Trophoblast cell (in vitro differentiated cells and primary cell): ENCODE results near the gene SPTLC1.

ENCODE experiments used
- DNase-seq, 2 donors: peaks; one replicate each; pipeline ENCODE4 v3.0.0-alpha.2; 2016
- H2AFZ ChIP-seq: 2 replicates; pipeline ENCODE4 v1.6.1; 2013; ENCODE audit warnings: low read length, moderate library complexity, mild to moderate bottlenecking; ENCODE audit not compliant: insufficient read depth, poor library complexity
- H2AK5ac ChIP-seq: 2 replicates; pipeline ENCODE4 v1.6.1; 2013; ENCODE audit warnings: mild to moderate bottlenecking, low read length
- H2BK120ac ChIP-seq: 2 replicates; pipeline ENCODE4 v1.6.1; 2013; ENCODE audit warnings: low read length, mild to moderate bottlenecking, moderate library complexity; ENCODE audit not compliant: insufficient read depth, poor library complexity
- H2BK12ac ChIP-seq: 2 replicates; pipeline ENCODE4 v1.6.1; 2013; ENCODE audit warnings: mild to moderate bottlenecking, low read length, moderate library complexity
- H2BK5ac ChIP-seq: 2 replicates; pipeline ENCODE4 v1.6.1; 2013; ENCODE audit warnings: low read length, low read depth, moderate library complexity, mild to moderate bottlenecking; ENCODE audit not compliant: poor library complexity
- H3K14ac ChIP-seq: 2 replicates; pipeline ENCODE4 v1.6.1; 2013; ENCODE audit warnings: mild to moderate bottlenecking, low read length
- H3K18ac ChIP-seq: 2 replicates; pipeline ENCODE4 v1.6.1; 2013; ENCODE audit warnings: mild to moderate bottlenecking, low read length
- H3K23ac ChIP-seq: 2 replicates; pipeline ENCODE4 v1.6.1; 2013; ENCODE audit warnings: low read length
- H3K27ac ChIP-seq: 2 replicates; pipeline ENCODE4 v1.5.1; 2013; ENCODE audit warnings: low read depth, mild to moderate bottlenecking, inconsistent platforms, low read length, moderate library complexity
- H3K27me3 ChIP-seq: 2 replicates; pipeline ENCODE4 v1.6.1; 2013; ENCODE audit warnings: inconsistent platforms, mild to moderate bottlenecking, low read length, moderate library complexity; ENCODE audit not compliant: insufficient read depth
- H3K36me3 ChIP-seq, 2 experiments: 1 replicate in 1 of 2; 2 replicates in 1 of 2; pipeline ENCODE4 v1.6.1; 2013; ENCODE audit warnings: low read length in 2 of 2, mild to moderate bottlenecking in 2 of 2, moderate library complexity in 1 of 2; ENCODE audit not compliant: insufficient read depth in 2 of 2, control insufficient read depth in 1 of 2
- H3K4ac ChIP-seq: 2 replicates; pipeline ENCODE4 v1.6.1; 2013; ENCODE audit warnings: low read depth, mild to moderate bottlenecking, low read length, moderate library complexity
- H3K4me1 ChIP-seq, 2 experiments: 1 replicate in 1 of 2; 2 replicates in 1 of 2; pipeline ENCODE4 v1.6.1; 2013; ENCODE audit warnings: low read length in 2 of 2, mild to moderate bottlenecking in 2 of 2, moderate library complexity in 1 of 2; ENCODE audit not compliant: insufficient read depth in 2 of 2, control insufficient read depth in 1 of 2
- H3K4me2 ChIP-seq: 2 replicates; pipeline ENCODE4 v1.6.1; 2013; ENCODE audit warnings: inconsistent platforms, mild to moderate bottlenecking, low read length, moderate library complexity
- H3K4me3 ChIP-seq: 2 replicates; pipeline ENCODE4 v1.5.1; 2013; ENCODE audit warnings: mild to moderate bottlenecking, low read depth, low read length, inconsistent platforms
- H3K79me1 ChIP-seq: one replicate; pipeline ENCODE4 v1.6.1; 2013; ENCODE audit warnings: low read length
- H3K79me2 ChIP-seq: 2 replicates; pipeline ENCODE4 v1.6.1; 2013; ENCODE audit warnings: low read length, mild to moderate bottlenecking; ENCODE audit not compliant: control insufficient read depth, insufficient read depth, poor library complexity
- H3K9ac ChIP-seq: 2 replicates; pipeline ENCODE4 v1.6.1; 2013; ENCODE audit warnings: mild to moderate bottlenecking, low read length
- H3K9me3 ChIP-seq: 2 replicates; pipeline ENCODE4 v1.6.1; 2013; ENCODE audit warnings: low read depth, mild to moderate bottlenecking, control low read depth, inconsistent platforms, low read length; ENCODE audit not compliant: insufficient read depth
- H4K12ac ChIP-seq: 2 replicates; pipeline ENCODE4 v1.6.1; 2013; ENCODE audit warnings: low read depth, mild to moderate bottlenecking, low read length, moderate library complexity
- H4K8ac ChIP-seq: 2 replicates; pipeline ENCODE4 v1.6.1; 2013; ENCODE audit warnings: low read depth, mild to moderate bottlenecking, low read length, moderate library complexity
- H4K91ac ChIP-seq: one replicate; pipeline ENCODE4 v1.6.1; 2013; ENCODE audit warnings: low read depth, mild to moderate bottlenecking, low read length, moderate library complexity
- WGBS: extraction: QIAGEN DNeasy Blood & Tissue Kit; methylation state at CpG from one replicate; pipeline ENCODE4 v1.1.7; 2013; ENCODE audit warnings: missing lambda C conversion rate; ENCODE audit not compliant: insufficient read length, insufficient coverage; ENCODE audit errors: extremely low coverage; 5-methylcytosine and 5-hydroxymethylcytosine counted together

SPTLC1 gene

GRCh38 chr9:91994422-91994821, 120.8 kb downstream of the SPTLC1 start:
- no peak overlapping the region for H3K4ac ChIP-seq

GRCh38 chr9:91992461-91993041, 122.7 kb downstream of the SPTLC1 start:
- Histone ChIP-seq H3K79me2 (no peaks in the 10 kb centered on the region), H3K79me1 (no peaks in the 10 kb centered on the region), H3K4me3 (no peak overlapping the region), H3K14ac (no peak overlapping the region), H3K18ac (no peak overlapping the region), H3K27ac (no peak overlapping the region), H4K12ac (no peak overlapping the region), H4K8ac (no peak overlapping the region), H3K23ac (no peak overlapping the region), H3K27me3 (no peaks in the 10 kb centered on the region), H3K4ac (no peak overlapping the region), H2AFZ (no peak overlapping the region), H3K9ac (no peak overlapping the region), H3K9me3 (no peaks in the 10 kb centered on the region), H2AK5ac (no peak overlapping the region), H2BK120ac (no peak overlapping the region), H3K36me3 (no peaks in the 10 kb centered on the region), H2BK12ac (no peak overlapping the region), H4K91ac (no peak overlapping the region), H2BK5ac (no peak overlapping the region), H3K4me1 (no peaks in the 10 kb centered on the region), H3K4me2 (no peak overlapping the region)
- WGBS, result no CpG with 5 or more reads among the region's 12 CpGs
- DNase-seq, result no peak

More at GRCh38 chr9:91994422-91994821, 120.8 kb downstream of the SPTLC1 start:
- no peak overlapping the region for H4K8ac ChIP-seq
- H4K91ac ChIP-seq, result no peak overlapping the region
- no peak overlapping the region for H3K4me3 ChIP-seq
- H3K27me3 ChIP-seq, result no peaks in the 10 kb centered on the region
- no peaks in the 10 kb centered on the region for H3K79me2 ChIP-seq
- H2BK5ac ChIP-seq, result no peak overlapping the region
- no peak overlapping the region for H2AFZ ChIP-seq
- no peaks in the 10 kb centered on the region for H3K36me3 ChIP-seq
- no peaks in the 10 kb centered on the region for H3K79me1 ChIP-seq
- H3K4me1 ChIP-seq, result no peaks in the 10 kb centered on the region
- no peak for DNase-seq
- no peak overlapping the region for H4K12ac ChIP-seq
- no peak overlapping the region for H3K23ac ChIP-seq
- H3K9ac ChIP-seq, result no peak overlapping the region
- no peaks in the 10 kb centered on the region for H3K9me3 ChIP-seq
- no peak overlapping the region for H3K18ac ChIP-seq
- no peak overlapping the region for H2BK120ac ChIP-seq
- H3K27ac ChIP-seq, result no peak overlapping the region
- no peak overlapping the region for H3K4me2 ChIP-seq
- no peak overlapping the region for H3K14ac ChIP-seq
- no CpG with 5 or more reads among the region's 4 CpGs for WGBS
- H2AK5ac ChIP-seq, result no peak overlapping the region
- H2BK12ac ChIP-seq, result no peak overlapping the region

GRCh38 chr9:91991721-91992341, 123.4 kb downstream of the SPTLC1 start:
- H3K4ac ChIP-seq, result no peak overlapping the region
- no peak overlapping the region for H3K18ac ChIP-seq
- H4K8ac ChIP-seq, result no peak overlapping the region
- no peaks in the 10 kb centered on the region for H3K27me3 ChIP-seq
- no peak overlapping the region for H3K27ac ChIP-seq
- no peaks in the 10 kb centered on the region for H3K9me3 ChIP-seq
- no peaks in the 10 kb centered on the region for H3K79me2 ChIP-seq
- no peak overlapping the region for H2AFZ ChIP-seq
- no peak overlapping the region for H3K9ac ChIP-seq
- H3K4me2 ChIP-seq, result no peak overlapping the region
- H3K79me1 ChIP-seq, result no peaks in the 10 kb centered on the region
- no peak overlapping the region for H3K4me3 ChIP-seq
- no peak overlapping the region for H3K14ac ChIP-seq
- no peak overlapping the region for H4K91ac ChIP-seq
- H2BK5ac ChIP-seq, result no peak overlapping the region
- H3K4me1 ChIP-seq, result no peaks in the 10 kb centered on the region
- no peak overlapping the region for H3K23ac ChIP-seq
- H3K36me3 ChIP-seq, result no peaks in the 10 kb centered on the region
- no peak overlapping the region for H2BK120ac ChIP-seq
- no peak for DNase-seq
- no peak overlapping the region for H2BK12ac ChIP-seq
- WGBS, result no CpG with 5 or more reads among the region's 20 CpGs
- no peak overlapping the region for H2AK5ac ChIP-seq
- H4K12ac ChIP-seq, result no peak overlapping the region

GRCh38 chr9:91986248-91986647, 129.0 kb downstream of the SPTLC1 start:
- Histone ChIP-seq H3K4me1 (no peaks in the 10 kb centered on the region), H2BK120ac (no peak overlapping the region), H2AK5ac (no peak overlapping the region), H3K23ac (no peak overlapping the region), H3K79me1 (no peaks in the 10 kb centered on the region), H3K27ac (no peak overlapping the region), H3K27me3 (no peaks in the 10 kb centered on the region), H3K36me3 (no peaks in the 10 kb centered on the region), H3K9ac (no peak overlapping the region), H3K4ac (no peak overlapping the region), H4K12ac (no peak overlapping the region), H3K4me3 (no peak overlapping the region), H3K4me2 (no peak overlapping the region), H3K79me2 (no peaks in the 10 kb centered on the region), H4K91ac (no peak overlapping the region), H3K14ac (no peak overlapping the region), H2BK12ac (no peak overlapping the region), H4K8ac (no peak overlapping the region), H2BK5ac (no peak overlapping the region), H3K18ac (no peak overlapping the region), H3K9me3 (peaks cover 2% of the 10 kb centered on the region), H2AFZ (no peak overlapping the region)
- no peak for DNase-seq
- no CpG with 5 or more reads among the region's 2 CpGs for WGBS
